OCI-LY7 (cell line): ENCODE results near the gene TNFSF13. TPM values are rescaled to one million over a fixed set of nuclear protein-coding genes. Genes with fewer than 3 reads are reported as not detected.
A peak's percentile ranks its signal among the peaks of the same experiment; 100 is the strongest.

Experiments used
- BruUV-seq: library from RNA; stranded (reverse); fragments of 400-500 nt; replicated peaks from 2 replicates; lab custom pipeline; 2021; lab: Mats Ljungman, UMichigan
- CTCF ChIA-PET: fragments of 300-600 bp; sonication (Branson Sonifier 250); formaldehyde crosslinking; loops from one replicate; lab custom pipeline; 2022; ENCODE audit warnings: antibody characterized with exemption; ENCODE audit not compliant: unreplicated experiment; lab: Charles Lee
- POLR2A ChIA-PET: fragments of 300-600 bp; sonication (Branson Sonifier 250); formaldehyde crosslinking; loops from one replicate; lab custom pipeline; 2022; ENCODE audit warnings: antibody characterized with exemption; lab: Charles Lee
- DNase-seq: peaks from one replicate; pipeline ENCODE4 v3.0.0-alpha.2; 2015; ENCODE audit warnings: low spot score
- H2AFZ ChIP-seq: fragments of 200-600 bp; sonication (generic), shearing (Covaris generic); 2 replicates; pipeline ENCODE4 v1.6.1; 2014; ENCODE audit warnings: mild to moderate bottlenecking, antibody characterized with exemption, low read length, moderate library complexity
- H3K27ac ChIP-seq: fragments of 200-600 bp; sonication (generic); 2 replicates; pipeline ENCODE4 v1.5.1; 2014; ENCODE audit warnings: mixed run types, low read depth, mild to moderate bottlenecking, moderate library complexity, low read length, inconsistent platforms; ENCODE audit not compliant: poor library complexity, severe bottlenecking
- H3K36me3 ChIP-seq: fragments of 200-600 bp; sonication (generic); 2 replicates; pipeline ENCODE4 v1.6.1; 2014; ENCODE audit warnings: mild to moderate bottlenecking, antibody characterized with exemption, low read length, moderate library complexity, mixed read lengths; ENCODE audit not compliant: insufficient read depth
- H3K4me1 ChIP-seq: fragments of 200-600 bp; sonication (generic); 2 replicates; pipeline ENCODE4 v1.5.1; 2014; ENCODE audit warnings: mild to moderate bottlenecking, low read length; ENCODE audit not compliant: insufficient read depth, poor library complexity, severe bottlenecking
- H3K4me2 ChIP-seq: fragments of 200-600 bp; sonication (generic); 2 replicates; pipeline ENCODE4 v1.6.1; 2014; ENCODE audit warnings: mild to moderate bottlenecking, low read length
- H3K4me3 ChIP-seq: fragments of 200-600 bp; sonication (generic); 2 replicates; pipeline ENCODE4 v1.5.1; 2014; ENCODE audit warnings: mild to moderate bottlenecking, low read depth, low read length; ENCODE audit not compliant: poor library complexity, severe bottlenecking
- H3K79me2 ChIP-seq: fragments of 200-600 bp; sonication (generic); 2 replicates; pipeline ENCODE4 v1.6.1; 2016; ENCODE audit warnings: low read depth, mild to moderate bottlenecking, low read length, moderate library complexity, mixed read lengths; ENCODE audit not compliant: insufficient read depth
- H3K9me2 ChIP-seq: fragments of 200-600 bp; sonication (generic); 2 replicates; pipeline ENCODE4 v1.6.1; 2016; ENCODE audit warnings: mild to moderate bottlenecking, low read length, mixed read lengths; ENCODE audit not compliant: insufficient read depth
- H3K9me3 ChIP-seq: fragments of 200-600 bp; sonication (generic); 2 replicates; pipeline ENCODE4 v1.6.1; 2014; ENCODE audit warnings: mild to moderate bottlenecking, mixed run types, low read length, mixed read lengths
- H4K20me1 ChIP-seq: fragments of 200-600 bp; sonication (generic); 2 replicates; pipeline ENCODE4 v1.6.1; 2014; ENCODE audit warnings: mild to moderate bottlenecking, antibody characterized with exemption, low read length, moderate library complexity, mixed read lengths; ENCODE audit not compliant: insufficient read depth
- CTCF ChIP-seq: fragments of 200-600 bp; sonication (generic); conservative IDR thresholded peaks from 2 replicates; pipeline ENCODE4 v1.5.1; 2014; ENCODE audit warnings: mild to moderate bottlenecking, antibody characterized with exemption, low read length, moderate library complexity, mixed read lengths
- EZH2phosphoT487 ChIP-seq: fragments of 200-600 bp; sonication (generic); IDR thresholded peaks from 2 replicates; pipeline ENCODE4 v1.6.1; 2018; ENCODE audit warnings: low read depth, borderline replicate concordance, mild to moderate bottlenecking, mixed run types, antibody characterized with exemption, low read length, moderate library complexity, mixed read lengths
- intact Hi-C: fragments of 100-400 bp; cut with micrococcal nuclease; formaldehyde crosslinking; loops from one replicate; pipeline ENCODE4 v1.10.0; 2022; ENCODE audit not compliant: unreplicated experiment
- total RNA-seq, 2 experiments: library from RNA; depleted of rRNA in 1 of 2; stranded (reverse); fragments of >200 nt in 1 of 2; shearing (Covaris generic) in 1 of 2; gene quantifications; 2 replicates each; pipeline ENCODE4 v1.2.3, GENCODE V29; 2014 to 2022

TNFSF13 gene
- total RNA-seq, 2 experiments from 2014 or later, result 0.98 to 6.0 TPM

DNA sequence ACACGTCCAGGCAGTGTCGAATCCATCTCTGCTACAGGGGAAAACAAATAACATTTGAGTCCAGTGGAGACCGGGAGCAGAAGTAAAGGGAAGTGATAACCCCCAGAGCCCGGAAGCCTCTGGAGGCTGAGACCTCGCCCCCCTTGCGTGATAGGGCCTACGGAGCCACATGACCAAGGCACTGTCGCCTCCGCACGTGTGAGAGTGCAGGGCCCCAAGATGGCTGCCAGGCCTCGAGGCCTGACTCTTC lies 13.7 kb downstream of the TNFSF13 start:
- H4K20me1 ChIP-seq, result peaks cover 33% of the 10 kb centered on the region
- CTCF ChIA-PET, result no interaction called here
- H3K9me3 ChIP-seq, result no peaks in the 10 kb centered on the region
- no peak for DNase-seq
- H3K79me2 ChIP-seq, result peaks cover 46% of the 10 kb centered on the region
- H3K4me2 ChIP-seq, result peak overlapping the region; percentile 97
- H2AFZ ChIP-seq, result no peak overlapping the region
- H3K9me2 ChIP-seq, result no peaks in the 10 kb centered on the region
- no TSS peak for BruUV-seq
- intact Hi-C loops, result loop anchor here (1.0 to 5.0 kb wide), 4 partner anchors 11 to 330 kb away; partner anchors contain the start of genes GABARAP, SENP3, TP53 and WRAP53
- no peak for TF ChIP-seq CTCF
- TF ChIP-seq EZH2phosphoT487, result no peak
- peaks cover 44% of the 10 kb centered on the region for H3K4me1 ChIP-seq
- POLR2A ChIA-PET, result interaction anchor here (1.0 kb wide), 1 partner anchor 11 kb away, joined by 3 read pairs; the partner anchor contains the start of gene MPDU1
- H3K27ac ChIP-seq, result peak overlapping the region; percentile 60
- H3K4me3 ChIP-seq, result peak overlapping the region; percentile 99
- peaks cover 88% of the 10 kb centered on the region for H3K36me3 ChIP-seq

DNA sequence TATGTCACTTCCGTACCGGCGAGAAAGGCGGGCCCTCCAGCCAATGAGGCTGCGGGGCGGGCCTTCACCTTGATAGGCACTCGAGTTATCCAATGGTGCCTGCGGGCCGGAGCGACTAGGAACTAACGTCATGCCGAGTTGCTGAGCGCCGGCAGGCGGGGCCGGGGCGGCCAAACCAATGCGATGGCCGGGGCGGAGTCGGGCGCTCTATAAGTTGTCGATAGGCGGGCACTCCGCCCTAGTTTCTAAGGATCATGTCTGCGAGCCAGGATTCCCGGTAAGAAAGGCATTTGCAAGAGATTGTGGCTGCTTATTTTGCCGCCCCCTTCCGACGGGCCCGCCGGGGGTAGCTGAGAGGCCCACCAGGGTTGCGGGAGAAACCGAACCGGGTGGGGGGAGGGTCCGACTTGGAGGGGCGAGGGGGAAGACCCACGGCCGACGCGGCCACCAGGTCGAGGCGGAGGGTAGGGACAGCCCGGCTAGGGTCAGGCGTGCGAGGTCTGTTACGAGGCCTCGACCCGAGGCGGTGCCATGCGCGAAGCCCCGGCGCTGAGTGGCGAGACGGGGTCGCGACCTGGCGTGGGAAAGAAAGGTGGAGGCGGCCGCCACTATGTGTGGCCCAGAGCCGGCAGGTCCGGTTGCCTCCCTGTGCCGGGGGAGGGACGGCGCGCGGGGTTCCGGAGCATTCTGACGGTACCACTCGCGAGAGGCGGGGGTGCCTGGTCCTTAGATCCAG lies 14.2 kb downstream of the TNFSF13 start:
- intact Hi-C loops, result loop anchor here (1.0 to 5.0 kb wide), 5 partner anchors 11 to 330 kb away; partner anchors contain the start of genes FXR2, GABARAP, SENP3 and TP53
- no peak overlapping the region for H2AFZ ChIP-seq
- no peaks in the 10 kb centered on the region for H3K9me2 ChIP-seq
- peak; percentile 99 for DNase-seq
- peaks cover 49% of the 10 kb centered on the region for H3K4me1 ChIP-seq
- H3K9me3 ChIP-seq, result no peaks in the 10 kb centered on the region
- BruUV-seq, result no TSS peak
- H3K36me3 ChIP-seq, result peaks cover 88% of the 10 kb centered on the region
- ChIA-PET CTCF (no interaction called here), POLR2A (interaction anchor here (1.0 kb wide), 1 partner anchor 11 kb away, joined by 3 read pairs; the partner anchor contains the start of gene MPDU1)
- H3K4me3 ChIP-seq, result peak overlapping the region; percentile 99
- TF ChIP-seq EZH2phosphoT487 (no peak), CTCF (no peak)
- H3K4me2 ChIP-seq, result peak overlapping the region; percentile 88
- H3K27ac ChIP-seq, result peak overlapping the region; percentile 94
- H3K79me2 ChIP-seq, result peaks cover 46% of the 10 kb centered on the region
- H4K20me1 ChIP-seq, result peaks cover 33% of the 10 kb centered on the region
